ENCODE measurements around the gene AP3S2.
"Not testable (repeated sequence)": the region's sequence is repeated elsewhere in the genome, so short reads cannot be mapped to it uniquely, and the experiment has no call there.

AP3S2 gene

DNA sequence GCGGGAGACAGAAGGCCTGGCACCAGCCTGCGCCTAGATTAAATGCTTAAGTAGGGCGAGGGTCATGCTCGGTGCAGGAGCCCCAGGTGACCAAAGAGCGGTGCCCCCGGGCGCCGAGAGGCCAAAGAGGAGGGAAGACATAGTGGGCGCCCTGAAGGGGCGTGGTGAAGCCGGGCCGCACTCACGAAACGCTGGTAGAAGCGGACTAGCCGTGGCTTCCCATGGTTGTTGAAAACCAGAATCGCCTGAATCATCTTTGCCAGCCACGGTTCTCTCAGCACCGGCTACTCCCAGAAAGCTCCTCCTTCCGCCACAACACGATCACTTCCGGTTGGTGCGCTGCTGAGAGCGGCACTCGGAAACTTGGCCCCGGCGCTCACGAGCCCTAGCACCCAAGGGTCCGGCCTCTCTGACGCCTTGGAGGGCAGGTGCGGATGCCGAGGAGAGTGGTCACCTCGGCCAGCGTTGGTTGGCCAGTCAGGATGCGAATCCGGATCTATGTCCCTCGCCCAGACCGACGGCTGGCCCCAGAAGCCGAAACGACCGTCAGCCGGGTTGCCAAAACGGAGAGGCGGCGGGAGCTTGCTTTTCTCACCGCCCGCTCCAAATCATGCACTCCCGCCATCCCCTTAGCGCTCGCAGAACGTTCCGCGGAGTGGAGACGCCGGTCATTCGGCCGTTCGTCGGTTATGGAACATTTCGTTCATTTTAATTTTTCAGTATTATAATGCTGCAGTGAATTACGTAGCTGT lies at the start of gene AP3S2:
AP3S2 (minus strand) TSS at position 299 of the 752 bp plus-strand sequence; CDS start at position 254, 45 bp downstream.
- DNase-seq = peak; percentile 68 to 85

DNA sequence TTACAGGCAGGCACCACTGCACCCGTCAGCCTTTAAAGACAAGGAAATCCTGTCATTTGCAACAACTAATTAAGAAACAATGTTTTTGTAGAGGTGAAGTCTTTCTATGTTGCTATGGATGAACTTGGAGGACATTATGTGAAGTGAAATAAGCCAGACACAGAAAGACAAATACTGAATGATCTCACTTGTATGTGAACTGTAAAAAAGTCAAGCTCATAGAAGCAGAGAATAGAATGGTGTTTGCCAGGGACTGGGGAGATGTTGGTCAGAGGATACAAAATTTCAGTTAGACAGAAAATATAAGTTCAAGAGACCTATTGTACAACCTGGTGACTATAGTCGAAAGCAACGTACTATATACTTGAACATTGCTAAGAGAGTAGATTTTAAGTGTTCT lies 46.1 kb upstream of the AP3S2 start:
- DNase-seq = no peak

DNA sequence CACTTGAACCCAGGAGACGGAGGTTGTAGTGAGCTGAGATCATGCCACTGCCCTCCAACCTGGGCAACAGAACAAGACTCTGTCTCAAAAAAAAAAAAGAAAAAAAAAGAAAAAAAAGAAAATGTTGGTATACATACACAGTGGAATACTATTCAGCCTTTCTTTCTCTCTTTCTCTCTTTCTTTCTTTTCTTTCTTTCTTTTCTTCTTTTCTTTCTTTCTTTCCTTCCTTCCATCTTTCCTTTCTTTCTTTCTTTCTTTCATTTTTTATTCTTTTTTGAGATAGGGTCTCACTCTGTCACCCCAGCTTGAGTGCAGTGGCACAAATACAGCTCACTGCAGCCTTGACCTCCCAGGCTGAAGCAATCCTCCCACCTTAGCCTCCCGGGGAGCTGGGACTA lies 45.6 kb upstream of the AP3S2 start:
- DNase-seq = not testable (repeated sequence)

DNA sequence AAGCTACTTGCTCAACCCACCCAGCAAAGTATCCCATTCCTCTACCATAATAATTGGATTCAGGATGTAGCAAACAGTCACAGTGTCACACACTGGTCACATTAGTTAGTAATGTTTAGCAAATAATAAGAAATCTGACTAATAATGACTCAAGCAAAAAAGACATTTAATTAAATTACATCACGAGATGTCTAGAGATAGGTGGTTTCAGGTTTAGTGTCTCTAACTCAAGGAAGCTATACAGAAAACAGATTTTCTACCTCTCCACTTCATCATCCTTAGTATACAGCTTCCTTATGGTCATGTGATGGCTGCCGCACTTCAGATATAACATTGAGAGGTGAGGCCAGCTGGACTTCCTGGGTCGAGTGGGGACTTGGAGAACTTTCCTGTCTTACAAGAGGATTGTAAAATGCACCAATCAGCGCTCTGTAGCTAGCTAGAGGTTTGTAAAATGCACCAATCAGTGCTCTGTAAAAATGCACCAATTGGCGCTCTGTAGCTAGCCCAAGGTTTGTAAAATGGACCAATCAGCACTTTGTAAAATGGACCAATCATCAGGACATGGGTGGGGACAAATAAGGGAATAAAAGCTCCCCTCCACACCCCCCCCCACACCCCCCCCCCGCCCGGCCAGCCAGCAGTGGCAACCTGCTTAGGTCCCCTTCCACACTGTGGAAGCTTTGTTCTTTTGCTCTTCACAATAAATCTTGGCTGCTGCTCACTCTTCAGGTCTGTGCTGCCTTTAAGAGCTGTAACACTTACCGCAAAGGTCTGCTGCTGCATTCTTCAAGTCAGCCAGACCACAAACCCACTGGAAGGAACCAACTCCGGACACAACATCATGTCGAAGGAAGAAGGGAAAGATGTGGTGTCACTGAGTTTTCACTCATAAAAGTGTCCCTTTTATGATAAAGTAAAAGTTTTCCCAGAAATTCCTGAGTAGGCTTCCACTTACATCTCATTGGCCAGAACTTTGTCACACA lies 43.9 kb upstream of the AP3S2 start:
- no peak for DNase-seq

DNA sequence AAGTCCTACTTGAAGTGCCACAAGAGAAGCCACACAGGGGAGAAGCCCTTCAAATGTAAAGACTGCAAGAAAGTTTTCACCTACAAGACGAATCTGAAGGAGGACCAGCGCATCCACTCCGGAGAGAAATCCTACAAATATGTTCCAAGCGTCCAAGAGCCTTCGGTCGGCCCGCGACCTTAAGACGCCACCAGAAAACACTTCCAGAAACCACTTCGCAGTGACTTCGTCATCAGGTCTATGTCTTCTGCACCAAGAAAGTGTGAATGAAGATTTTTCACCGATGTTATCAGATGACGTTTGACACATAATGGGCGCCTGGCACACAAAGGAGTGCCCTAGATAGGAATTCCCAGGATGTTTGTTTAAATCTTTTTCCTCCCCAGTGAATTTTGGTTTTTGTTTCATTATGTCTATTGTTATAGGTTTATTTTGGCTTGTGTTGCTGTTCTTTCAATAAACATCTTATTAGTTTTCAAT lies 43.0 kb upstream of the AP3S2 start:
- DNase-seq = no peak

DNA sequence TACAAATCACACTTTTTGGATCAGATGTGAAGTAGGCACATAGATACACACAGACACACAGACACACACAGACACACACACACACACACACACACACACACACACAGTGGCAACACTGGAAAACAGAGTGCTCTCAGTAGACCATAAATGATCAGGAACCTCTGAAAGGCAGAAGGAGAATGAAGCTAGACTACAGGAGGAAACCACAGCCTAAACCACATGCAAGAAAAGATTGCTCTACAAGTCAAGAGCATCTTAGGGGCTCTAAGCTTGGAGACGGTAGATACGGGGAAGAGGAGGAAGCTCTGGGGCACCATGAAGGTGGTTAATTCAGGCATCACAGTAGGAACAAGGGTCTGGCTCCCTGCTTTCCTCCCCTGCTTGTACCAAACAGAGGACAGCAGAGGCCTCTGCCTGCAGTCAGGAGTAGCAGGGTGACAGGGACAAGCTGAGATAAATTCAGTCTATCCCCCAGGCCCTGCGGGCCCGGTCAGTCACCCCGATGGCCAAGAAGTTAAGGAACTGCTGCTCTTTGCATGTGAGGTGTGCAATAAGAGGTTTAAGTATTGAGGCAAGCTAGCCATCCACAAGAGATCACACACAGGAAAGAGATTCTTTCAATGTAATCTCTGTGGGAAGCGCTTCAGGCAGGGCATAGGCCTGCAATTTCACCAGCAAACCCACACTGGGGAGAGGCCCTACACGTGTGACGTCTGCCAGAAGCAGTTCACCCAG lies 42.4 kb upstream of the AP3S2 start:
- DNase-seq = no peak

DNA sequence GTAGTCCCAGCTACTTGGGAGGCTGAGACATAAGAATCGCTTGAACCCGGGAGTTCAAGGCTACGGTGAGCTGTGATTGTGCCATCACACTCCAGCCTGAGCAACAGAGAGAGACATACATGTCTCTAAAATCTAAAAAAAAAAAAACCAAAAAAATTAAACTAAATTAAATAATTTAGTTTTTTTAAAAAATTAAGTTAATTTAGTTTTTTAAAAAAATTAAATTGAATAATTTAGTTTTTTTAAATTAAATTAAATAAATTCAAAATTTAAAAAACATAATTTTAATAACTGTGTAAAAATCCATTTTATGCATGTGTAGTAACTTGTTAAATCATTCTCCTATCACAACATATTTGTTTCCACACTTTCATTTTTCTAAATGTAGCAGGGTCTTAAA lies 39.1 kb upstream of the AP3S2 start:
- DNase-seq = no peak

DNA sequence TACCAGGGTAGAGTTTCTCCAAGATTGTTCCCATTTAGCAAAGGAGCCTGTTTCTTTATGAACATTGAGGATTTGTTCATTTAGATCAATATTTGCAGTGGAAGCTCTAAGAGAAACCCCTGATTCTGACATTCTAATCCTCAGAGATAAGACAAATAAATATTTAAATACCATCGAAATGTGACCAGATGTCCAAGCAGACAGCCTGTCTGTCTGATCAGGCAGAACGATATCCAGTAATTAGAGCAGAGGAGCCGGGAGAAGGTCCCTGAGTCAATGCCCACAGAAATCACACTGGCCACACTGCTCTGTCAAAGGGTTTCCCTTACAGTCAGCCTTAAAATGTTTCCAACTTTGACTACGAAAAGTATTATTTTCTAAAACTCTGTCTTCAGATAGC lies 34.6 kb upstream of the AP3S2 start:
- no peak for DNase-seq

DNA sequence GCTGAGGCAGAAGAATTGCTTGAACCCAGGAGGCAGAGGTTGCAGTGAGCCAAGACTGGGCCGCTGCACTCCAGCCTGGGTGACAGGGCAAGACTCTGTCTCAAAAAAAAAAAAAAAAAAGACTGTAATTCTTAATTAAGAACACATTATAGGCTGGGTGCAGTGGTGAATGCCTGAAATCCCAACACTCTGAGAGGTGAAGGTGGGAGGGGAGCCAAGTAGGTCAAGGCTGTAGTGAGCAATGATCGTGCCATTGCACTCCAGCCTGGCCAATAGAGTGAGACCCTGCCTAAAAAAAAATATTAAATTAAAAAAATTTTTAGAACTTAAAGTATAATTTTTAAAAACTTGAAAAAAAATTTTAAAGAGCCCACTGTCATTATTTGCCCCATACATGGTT lies 32.4 kb upstream of the AP3S2 start:
- no peak for DNase-seq

DNA sequence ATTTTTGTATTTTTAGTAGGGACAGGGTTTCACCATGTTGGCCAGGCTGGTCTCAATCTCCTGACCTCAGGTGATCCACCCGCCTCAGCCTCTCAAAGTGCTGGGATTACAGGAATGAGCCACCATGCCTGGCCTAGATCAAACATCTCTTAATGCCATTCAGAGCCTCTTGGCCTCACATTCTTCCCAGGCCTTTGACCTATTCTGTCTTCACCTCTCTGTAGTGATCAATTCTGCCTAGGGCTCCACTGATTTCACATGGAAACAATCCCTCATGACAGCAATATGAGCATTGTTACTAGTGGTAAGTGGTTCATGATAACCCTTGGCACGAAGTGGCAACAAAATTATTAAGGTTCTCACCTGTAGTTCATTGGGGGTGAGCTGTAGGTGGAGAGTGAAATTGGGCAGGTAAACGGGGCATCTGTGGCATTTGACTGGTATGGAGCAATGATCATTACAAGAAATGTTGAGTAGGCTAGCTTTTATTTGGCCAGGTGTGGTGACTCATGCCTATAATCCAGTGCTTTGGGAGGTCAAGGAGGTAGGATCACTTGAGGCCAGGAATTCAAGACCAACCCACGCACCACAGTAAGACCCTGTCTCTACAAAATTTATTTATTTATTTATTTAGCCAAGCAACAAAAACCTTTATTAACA lies 23.8 kb upstream of the AP3S2 start:
- DNase-seq = no peak

DNA sequence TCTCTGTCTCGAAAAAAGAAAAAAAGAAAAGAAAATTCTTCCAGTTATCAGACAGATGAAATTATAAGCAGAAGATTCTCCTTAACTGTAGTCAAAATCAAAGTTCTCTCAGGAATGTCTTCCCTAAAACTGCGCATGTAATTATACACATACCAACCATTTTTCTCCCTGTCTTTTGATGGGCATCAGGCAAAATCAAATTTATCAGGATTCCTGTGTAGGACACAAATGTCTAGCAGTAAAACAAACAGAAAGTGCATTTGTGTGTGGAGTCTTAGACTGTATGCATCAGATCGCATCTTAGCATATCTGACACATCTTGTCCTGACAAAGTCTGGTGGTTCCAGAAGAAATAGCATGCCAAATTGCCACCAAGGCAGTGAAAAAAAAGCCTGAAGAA lies 22.9 kb upstream of the AP3S2 start:
- DNase-seq = no peak

DNA sequence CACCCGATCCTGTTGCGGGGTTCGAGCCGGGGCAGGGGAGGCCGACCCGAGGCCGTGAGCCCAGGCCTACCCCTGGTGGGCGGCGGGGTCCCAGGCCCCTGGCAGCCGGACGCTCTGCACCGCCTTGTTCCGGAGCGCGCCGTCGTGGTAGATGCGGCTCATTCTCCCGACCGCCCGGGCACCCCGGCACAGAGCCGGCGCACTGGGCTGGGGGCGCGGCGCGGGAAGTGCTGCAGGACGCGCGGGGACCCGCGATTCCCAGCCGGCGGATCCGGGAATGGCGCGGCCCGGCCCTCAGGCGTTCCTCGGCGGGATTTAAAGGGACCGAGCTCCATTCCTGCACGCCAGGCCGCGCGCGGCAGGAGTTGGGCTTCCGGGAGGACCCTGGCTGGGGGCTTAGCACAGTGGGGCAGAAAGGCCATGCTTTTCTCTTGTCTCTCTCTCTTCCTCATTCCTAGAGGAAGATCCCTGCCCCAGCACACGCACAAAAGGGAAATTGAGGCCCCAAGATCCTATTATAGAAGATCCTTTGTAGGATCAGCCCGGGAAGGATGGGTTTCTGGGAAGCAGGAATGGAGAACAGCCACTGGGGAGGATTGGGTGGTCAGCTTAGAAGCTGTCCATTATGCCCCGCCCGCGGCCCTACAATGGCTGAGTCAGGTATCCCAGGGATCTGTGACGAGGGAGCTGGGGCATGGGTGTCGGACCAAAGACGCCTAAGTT lies 19.0 kb upstream of the AP3S2 start, which contains the start of gene ARPIN:
ARPIN (minus strand) TSS at position 279 of the 723 bp plus-strand sequence; CDS start at position 162, 117 bp downstream.
- peak; percentile 11 to 39 for DNase-seq

DNA sequence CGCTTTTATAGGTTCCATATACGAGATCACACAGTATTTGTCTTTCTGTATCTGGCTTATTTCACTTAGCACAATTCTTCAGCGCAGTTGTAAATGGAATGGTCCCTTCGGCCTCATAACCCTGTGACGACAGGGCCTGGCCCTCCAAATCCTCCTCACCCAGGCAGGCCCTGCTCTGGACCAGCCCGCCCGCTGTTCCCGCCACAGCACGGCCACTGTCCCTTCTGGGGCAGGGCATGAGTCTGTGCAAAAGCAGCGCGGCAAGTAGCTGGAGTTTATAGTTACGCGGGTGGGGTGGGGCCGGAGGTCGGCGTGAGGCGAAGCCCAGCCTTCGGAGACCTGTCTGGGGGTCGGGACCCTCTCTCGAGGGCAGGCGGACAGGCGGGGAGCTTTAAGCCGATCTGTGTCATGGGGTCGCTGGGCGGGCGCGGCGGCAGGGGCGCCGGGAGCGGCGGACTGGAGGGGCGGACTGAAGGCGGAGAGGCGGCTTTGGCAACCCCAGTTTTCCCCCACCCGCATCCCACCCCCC lies 18.4 kb upstream of the AP3S2 start:
- no peak for DNase-seq

DNA sequence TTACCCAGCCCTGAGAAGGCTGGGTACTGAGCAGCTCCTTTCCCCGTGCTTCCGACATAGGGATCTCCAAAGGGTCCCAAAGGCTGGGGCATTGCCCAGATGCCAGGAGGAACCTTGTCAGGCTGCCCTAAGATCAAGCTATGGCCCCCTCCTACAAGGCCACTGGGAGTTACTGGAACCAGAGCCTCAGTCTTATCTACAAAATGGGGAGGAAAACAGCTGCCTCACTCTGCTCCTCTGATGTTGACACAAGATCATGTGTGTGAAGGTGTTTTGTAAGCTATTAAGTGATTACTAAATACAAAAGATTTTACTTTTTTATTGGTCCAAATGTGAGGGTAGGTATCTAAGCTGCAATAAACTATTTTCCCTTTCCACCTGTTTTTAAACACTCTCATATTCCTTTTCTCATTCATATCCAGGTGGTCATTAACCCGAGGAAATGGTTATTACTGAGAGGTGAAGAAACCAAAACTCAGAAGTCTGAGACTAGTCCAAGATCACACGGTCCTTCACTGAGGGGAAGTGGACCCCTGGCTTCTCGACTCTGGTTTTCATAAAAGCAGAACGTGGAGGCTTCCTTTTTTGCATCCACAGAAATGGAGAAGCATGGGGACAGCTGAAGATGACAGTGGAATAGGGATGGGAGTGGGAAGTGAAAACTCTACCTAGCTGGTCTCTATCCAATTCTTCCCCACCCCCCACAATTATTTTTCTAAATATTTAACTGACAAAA lies 17.3 kb upstream of the AP3S2 start:
- no peak for DNase-seq

DNA sequence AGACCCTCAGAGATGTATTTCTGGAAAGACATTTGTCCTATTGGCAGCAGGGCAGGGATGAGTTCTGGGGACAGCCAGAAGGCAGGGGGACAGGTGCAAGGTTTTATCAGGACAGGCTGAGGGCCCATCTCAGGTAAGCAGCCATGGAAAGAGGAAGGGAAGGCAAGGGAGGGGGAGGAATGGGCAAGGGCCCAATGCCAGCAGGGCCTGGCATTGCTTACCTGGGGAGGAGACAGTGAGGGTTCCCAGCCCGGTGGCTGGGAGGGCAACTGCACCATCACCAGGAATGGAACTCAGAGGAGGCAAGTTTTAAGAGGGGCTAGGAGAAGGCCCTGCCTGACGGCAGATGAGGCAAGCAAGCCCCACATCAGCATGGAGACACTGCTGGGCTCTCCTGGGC lies 15.8 kb upstream of the AP3S2 start:
- no peak for DNase-seq

DNA sequence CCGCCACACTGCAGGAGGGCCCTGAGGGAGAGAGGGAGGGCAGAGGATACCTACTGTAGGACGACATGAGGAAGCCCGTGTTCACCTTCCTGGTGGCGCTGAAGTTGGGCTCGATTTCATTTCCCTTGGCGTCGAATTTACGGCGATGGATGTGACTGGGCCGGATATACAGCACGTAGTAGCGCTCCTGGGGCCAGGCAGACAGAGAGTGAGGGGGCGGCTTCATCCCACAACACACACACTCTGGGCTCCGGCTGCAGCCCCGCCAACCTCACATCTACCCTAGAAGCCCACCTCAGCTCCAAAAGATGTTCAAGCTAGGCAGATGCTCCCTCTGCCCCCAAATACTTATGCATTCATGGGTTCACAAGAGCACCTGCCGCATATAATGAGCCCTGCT lies 14.4 kb upstream of the AP3S2 start:
- DNase-seq = no peak

DNA sequence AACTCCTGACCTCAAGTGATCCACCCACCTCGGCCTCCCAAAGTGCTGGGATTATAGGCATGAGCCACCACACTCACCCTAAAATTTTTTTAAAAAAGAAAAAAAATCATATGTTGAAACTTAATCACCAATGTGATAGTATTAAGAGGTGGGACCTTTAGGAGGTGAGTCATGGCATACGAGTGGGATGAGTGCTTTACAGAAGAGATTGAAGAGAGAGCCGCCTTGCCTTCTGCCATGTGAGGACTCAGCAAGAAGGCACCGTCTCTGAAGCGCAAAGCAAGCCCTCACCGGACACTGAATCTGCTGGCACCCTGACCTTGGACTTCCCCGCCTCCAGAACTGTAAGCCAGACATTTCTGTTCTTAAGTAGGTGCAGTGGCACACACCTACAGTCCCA lies 13.5 kb upstream of the AP3S2 start:
- no peak for DNase-seq

DNA sequence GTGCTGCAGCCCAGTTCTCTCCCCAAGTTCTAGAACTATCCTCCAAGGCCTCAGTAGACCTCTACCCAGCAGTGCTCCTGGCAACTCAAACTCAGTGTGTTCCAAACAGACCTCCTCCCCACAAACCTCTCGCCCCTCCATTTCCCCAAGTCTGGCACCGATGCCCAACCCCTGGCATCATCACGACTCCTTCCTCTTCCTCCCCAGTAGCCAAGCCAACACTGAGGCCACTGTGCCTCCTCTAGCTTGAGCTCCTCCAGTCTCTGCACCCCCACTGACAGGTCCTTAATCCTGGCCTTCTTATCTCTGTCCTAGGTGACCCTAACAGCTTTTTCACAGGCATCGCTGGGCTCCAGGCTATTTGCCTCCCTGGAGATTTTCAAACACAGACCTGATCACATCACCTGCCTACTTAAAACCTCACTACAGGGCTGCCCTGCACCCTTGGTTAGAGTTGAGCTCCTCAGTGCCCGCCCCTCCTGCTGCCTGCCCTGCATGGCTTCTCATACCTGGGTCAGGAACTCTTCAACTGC lies 12.1 kb upstream of the AP3S2 start:
- DNase-seq = no peak

DNA sequence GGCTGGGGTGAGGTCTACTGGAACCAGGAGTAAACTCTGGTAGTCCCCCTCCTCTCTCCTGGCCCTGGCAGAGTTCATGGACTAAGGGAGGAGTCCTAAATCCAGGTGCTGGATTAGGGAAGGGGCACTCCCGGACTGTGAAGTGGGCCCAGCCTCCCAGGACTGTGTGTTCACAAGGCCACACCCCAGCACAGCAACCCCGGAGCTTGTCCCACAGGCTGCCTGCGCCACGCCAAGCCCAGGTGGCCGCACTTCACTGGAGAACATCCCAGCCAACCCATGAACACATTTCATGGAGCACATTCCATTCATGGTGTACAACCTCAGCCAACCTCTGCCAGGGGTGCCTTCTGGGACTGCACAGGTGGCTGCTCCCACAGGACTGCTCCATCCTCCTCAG lies 10.7 kb upstream of the AP3S2 start:
- no peak for DNase-seq

DNA sequence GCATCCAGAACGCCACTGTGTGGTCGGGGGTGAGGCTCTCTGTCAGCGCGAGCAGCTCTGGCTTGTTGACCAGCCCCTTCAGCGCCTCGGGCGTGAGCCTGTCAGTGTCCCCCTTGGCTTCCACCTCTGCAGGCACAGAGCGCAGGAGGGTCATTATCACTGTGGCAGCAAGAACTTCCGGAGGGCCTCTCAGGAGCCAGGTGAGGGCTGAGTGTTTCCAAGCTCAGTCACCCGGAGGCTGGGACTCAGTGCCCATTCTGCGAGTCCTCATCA lies 10.0 kb upstream of the AP3S2 start:
- no peak for DNase-seq
